ENCODE data around the gene ZMYND8.
"Not testable (repeated sequence)": the region's sequence is repeated elsewhere in the genome, so short reads cannot be mapped to it uniquely, and the experiment has no call there.

ZMYND8 gene

GRCh38 chr20:47377122-47377722 is 20.7 kb upstream of the ZMYND8 start:
- no peak for DNase-seq (ENCODE audit: low read depth)

GRCh38 chr20:47376096-47376643 is 19.7 kb upstream of the ZMYND8 start:
- DNase-seq (ENCODE audit: low read depth); H3K4me3 ChIP-seq (ENCODE audit: low read length): not testable (repeated sequence)

More at GRCh38 chr20:47377122-47377722, 20.7 kb upstream of the ZMYND8 start:
- H3K4me3 ChIP-seq (ENCODE audit: low read length): no peak overlapping the region
- TF ChIP-seq CTCF (conservative IDR thresholded peaks at IDR 0.05; ENCODE audit: low read length): no peak

- H3K4me3 ChIP-seq (ENCODE audit: low read length); DNase-seq (ENCODE audit: low read depth): not testable (repeated sequence)
These were observed 17.6 kb upstream of the ZMYND8 start for GRCh38 chr20:47374121-47374520.

- no peak for TF ChIP-seq CTCF (conservative IDR thresholded peaks at IDR 0.05; ENCODE audit: low read length)
- H3K4me3 ChIP-seq (ENCODE audit: low read length): no peak overlapping the region
- DNase-seq (ENCODE audit: low read depth): no peak
These were observed 16.8 kb upstream of the ZMYND8 start for GRCh38 chr20:47373206-47373733.

GRCh38 chr20:47370850-47371782 is 14.6 kb upstream of the ZMYND8 start:
- DNase-seq (ENCODE audit: low read depth): no peak
- TF ChIP-seq CTCF (conservative IDR thresholded peaks at IDR 0.05; ENCODE audit: low read length): no peak
- no peak overlapping the region for H3K4me3 ChIP-seq (ENCODE audit: low read length)

- no peak overlapping the region for H3K4me3 ChIP-seq (ENCODE audit: low read length)
- DNase-seq (ENCODE audit: low read depth): no peak
- no peak for TF ChIP-seq CTCF (conservative IDR thresholded peaks at IDR 0.05; ENCODE audit: low read length)
These were observed 13.7 kb upstream of the ZMYND8 start for GRCh38 chr20:47370214-47370613.

GRCh38 chr20:47368301-47368700 is 11.8 kb upstream of the ZMYND8 start:
- no peak for DNase-seq (ENCODE audit: low read depth)
- H3K4me3 ChIP-seq (ENCODE audit: low read length): no peak overlapping the region

GRCh38 chr20:47366301-47366700 is 9.8 kb upstream of the ZMYND8 start:
- not testable (repeated sequence) for DNase-seq (ENCODE audit: low read depth); H3K4me3 ChIP-seq (ENCODE audit: low read length)

More at GRCh38 chr20:47368301-47368700, 11.8 kb upstream of the ZMYND8 start:
- no peak for TF ChIP-seq CTCF (conservative IDR thresholded peaks at IDR 0.05; ENCODE audit: low read length)
